GM12878 (cell line): Measurements from ENCODE around the gene FBXL15.

Experiments used
- CEBPB ChIP-seq, 2 experiments: fragments of 150-350 bp in 1 of 2; IDR thresholded peaks; 2 replicates each; pipeline ENCODE4 v1.6.1; 2012 to 2014; ENCODE audit warnings: low read depth in 2 of 2, low read length in 2 of 2, borderline replicate concordance in 1 of 2, inconsistent platforms in 1 of 2
- CTCF ChIP-seq, 3 experiments: IDR thresholded peaks in 2 of 3; conservative IDR thresholded peaks in 1 of 3; 2 replicates each; pipeline ENCODE4 v1.5.1; 2011; ENCODE audit warnings: low read depth in 3 of 3, low read length in 3 of 3, mild to moderate bottlenecking in 3 of 3, control low read depth in 2 of 3, moderate library complexity in 2 of 3, inconsistent platforms in 1 of 3, mixed read lengths in 1 of 3; ENCODE audit not compliant: control insufficient read depth in 2 of 3, insufficient read depth in 1 of 3; ENCODE audit errors: extremely low read depth in 1 of 3
- EGR1 ChIP-seq, 2 experiments: IDR thresholded peaks; 1 replicate in 1 of 2; 2 replicates in 1 of 2; pipeline ENCODE4 v1.6.1; 2011 to 2012; ENCODE audit warnings: low read depth in 2 of 2, low read length in 2 of 2, borderline replicate concordance in 1 of 2, mild to moderate bottlenecking in 1 of 2, moderate library complexity in 1 of 2
- NFIC ChIP-seq: IDR thresholded peaks from 2 replicates; pipeline ENCODE4 v1.6.1; 2012; ENCODE audit warnings: low read depth, mild to moderate bottlenecking, inconsistent platforms, low read length, moderate library complexity
- TCF7 ChIP-seq: IDR thresholded peaks from 2 replicates; pipeline ENCODE4 v1.6.1; 2014; ENCODE audit warnings: antibody characterized with exemption, borderline replicate concordance
- ZSCAN29 ChIP-seq: fragments of 450-650 bp; IDR thresholded peaks from 2 replicates; pipeline ENCODE4 v1.6.1; 2017; ENCODE audit warnings: mild to moderate bottlenecking, moderate library complexity

DNA sequence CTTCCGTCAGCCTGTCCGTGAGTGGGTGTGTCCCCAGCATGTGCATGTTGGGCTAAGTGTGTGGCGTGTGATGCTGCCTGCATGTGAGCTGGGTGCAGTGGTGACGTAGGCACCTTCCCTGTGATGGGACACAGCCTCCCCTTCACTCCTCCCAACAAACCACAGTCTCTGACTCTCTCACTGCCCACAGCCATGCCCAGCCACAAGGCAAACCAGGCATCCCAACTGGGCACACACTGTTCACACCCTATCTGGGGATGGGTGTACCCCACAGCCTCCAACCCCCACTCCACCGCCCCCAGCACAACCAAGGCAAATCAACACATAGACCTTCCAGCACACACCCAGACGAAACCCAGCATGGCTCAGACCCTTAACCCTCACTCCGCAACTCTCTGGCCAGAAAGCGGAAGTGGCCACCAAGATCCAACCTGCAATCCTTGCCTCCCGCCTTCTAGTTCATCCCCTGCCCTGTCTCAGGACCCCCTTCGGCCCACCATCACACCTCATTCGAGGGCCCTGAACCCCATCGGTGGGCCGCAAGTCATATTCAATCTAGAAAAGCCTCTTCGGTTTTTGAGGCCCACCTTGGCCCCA is 12.4 kb upstream of the FBXL15 start:
- TF ChIP-seq TCF7 = no peak
- TF ChIP-seq CTCF (IDR thresholded peaks at IDR 0.05 in 2 of 3, conservative IDR thresholded peaks at IDR 0.05 in 1 of 3; ENCODE audit: control insufficient read depth in 2 of 3, extremely low read depth in 1 of 3, insufficient read depth in 1 of 3, low read depth in 3 of 3, low read length in 3 of 3) = no peak
- TF ChIP-seq EGR1 (IDR thresholded peaks at IDR 0.05; ENCODE audit: borderline replicate concordance in 1 of 2, low read depth in 2 of 2, low read length in 2 of 2) = no peak
- no peak for TF ChIP-seq ZSCAN29
- no peak for TF ChIP-seq CEBPB (IDR thresholded peaks at IDR 0.05; ENCODE audit: borderline replicate concordance in 1 of 2, low read depth in 2 of 2, low read length in 2 of 2)
- TF ChIP-seq NFIC = no peak
